GM12872 (cell line): ENCODE measurements around the gene CTNNA3.

Experiments used
- TF ChIP-seq, protein P1 (sequence below): IDR thresholded peaks from 3 replicates; pipeline ENCODE4 v1.5.1; 2011; ENCODE audit warnings: low read depth, mild to moderate bottlenecking, low read length, moderate library complexity; ENCODE audit not compliant: insufficient read depth

Gene CTNNA3

GRCh38 chr10:66892871-66893270, 803.1 kb downstream of the CTNNA3 start:
- TF ChIP-seq, protein P1, sequence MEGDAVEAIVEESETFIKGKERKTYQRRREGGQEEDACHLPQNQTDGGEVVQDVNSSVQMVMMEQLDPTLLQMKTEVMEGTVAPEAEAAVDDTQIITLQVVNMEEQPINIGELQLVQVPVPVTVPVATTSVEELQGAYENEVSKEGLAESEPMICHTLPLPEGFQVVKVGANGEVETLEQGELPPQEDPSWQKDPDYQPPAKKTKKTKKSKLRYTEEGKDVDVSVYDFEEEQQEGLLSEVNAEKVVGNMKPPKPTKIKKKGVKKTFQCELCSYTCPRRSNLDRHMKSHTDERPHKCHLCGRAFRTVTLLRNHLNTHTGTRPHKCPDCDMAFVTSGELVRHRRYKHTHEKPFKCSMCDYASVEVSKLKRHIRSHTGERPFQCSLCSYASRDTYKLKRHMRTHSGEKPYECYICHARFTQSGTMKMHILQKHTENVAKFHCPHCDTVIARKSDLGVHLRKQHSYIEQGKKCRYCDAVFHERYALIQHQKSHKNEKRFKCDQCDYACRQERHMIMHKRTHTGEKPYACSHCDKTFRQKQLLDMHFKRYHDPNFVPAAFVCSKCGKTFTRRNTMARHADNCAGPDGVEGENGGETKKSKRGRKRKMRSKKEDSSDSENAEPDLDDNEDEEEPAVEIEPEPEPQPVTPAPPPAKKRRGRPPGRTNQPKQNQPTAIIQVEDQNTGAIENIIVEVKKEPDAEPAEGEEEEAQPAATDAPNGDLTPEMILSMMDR: no peak

- TF ChIP-seq, protein P1: no peak
Measured at GRCh38 chr10:66888237-66888636, 807.8 kb downstream of the CTNNA3 start.

DNA sequence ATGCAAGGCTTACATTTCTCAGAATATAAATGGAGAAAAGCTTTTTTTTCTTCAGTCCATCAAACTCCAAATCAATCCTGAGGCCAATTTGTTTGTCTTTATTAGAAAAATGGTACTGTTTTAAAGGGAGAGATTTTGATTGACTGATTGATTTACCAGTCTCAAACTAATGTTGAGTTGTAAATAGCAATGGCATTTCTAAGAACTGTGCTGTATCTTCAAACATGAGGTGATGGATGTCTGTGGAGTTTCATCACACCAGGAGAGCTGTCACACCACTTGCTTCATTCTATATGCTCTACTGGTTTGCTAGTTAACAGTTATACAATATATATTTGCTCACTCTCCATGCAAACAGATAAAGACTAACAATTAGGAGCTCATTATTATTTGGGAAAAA, 809.1 kb downstream of the CTNNA3 start:
- TF ChIP-seq, protein P1: no peak

DNA sequence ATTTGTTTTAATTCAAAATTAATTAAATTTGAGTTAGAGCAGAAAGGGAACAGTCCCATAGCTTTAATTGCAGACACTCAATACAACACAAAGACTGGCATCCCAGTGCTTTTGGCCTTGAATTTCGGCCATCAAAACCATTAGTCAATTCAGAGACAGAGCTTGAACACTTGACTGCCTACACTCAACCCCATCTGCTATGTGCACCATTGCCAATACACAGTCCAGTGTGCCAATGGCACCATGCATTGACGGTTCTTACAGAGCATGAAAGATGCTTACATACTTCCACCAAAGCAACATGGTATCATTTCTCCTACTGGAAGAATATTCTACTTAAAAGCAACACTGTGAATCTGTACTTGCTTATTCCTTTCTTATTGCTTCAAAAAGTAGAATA, 813.7 kb downstream of the CTNNA3 start:
- TF ChIP-seq, protein P1: no peak

GRCh38 chr10:66881814-66882213, 814.2 kb downstream of the CTNNA3 start:
- TF ChIP-seq, protein P1: no peak

DNA sequence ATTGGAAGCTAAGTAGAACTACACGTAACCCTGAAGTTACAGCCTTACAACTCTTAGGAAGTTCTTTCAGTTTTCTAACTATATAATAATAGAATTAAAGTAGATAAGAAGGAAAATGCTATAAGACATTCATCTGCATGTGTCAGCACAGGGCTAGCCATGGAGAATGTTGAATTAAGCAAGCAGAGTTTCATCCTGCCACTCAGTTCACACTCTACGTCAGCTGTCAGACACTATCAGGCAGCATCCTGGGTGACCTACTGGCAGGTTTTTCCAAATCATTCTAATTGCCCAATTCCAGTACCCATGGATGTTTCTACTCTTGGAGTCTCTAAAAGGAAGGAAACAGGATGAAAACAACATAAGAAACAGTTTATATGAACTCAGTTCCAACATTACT, 815.2 kb downstream of the CTNNA3 start:
- TF ChIP-seq, protein P1: no peak

DNA sequence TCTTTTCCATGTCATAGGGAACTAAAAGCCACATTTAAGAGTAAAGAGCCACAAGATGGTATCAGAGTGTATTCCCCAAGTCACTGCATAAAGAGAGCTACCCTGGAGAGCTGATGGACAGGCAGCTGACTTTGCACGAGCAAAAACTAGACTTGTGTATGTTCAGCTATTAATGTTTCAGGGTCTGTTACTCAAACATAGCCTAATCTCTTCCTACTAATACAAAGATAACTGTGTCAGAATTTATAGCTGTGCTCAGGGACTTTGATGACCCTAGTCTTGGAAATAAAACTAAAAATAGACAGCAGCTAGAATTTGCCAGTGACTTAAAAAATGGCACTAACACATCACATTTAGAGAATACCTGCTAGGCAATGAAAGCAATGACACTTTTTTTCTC, 815.7 kb downstream of the CTNNA3 start:
- TF ChIP-seq, protein P1: no peak

DNA sequence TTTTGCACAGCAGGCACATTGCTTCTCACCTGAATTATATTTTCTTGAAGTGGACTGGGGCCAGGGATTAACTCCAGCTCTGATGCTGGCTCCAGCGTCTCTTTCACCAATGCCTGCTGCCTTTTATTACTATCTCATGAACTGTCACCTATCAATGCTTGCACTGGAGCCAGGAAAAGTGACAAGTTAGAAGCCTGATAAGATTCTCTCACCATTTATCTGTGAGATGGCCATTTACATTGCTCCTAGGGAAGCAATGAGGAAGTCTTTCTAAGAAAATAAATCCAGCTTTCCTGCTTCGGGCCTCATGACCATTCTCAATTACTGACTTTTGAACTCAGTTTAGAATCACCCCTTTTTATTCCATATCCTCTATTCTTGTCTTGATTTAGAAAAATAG, 818.6 kb downstream of the CTNNA3 start:
- TF ChIP-seq, protein P1: no peak
